CD4-positive, alpha-beta T cell treated with Interleukin-15 for 1 hour (primary cell): ENCODE measurements around the gene HPCAL1.

ENCODE experiments used
- DNase-seq: peaks from one replicate; pipeline ENCODE4 v3.0.0-alpha.2; 2020

The HPCAL1 gene

GRCh38 chr2:10269711-10270610 is 32.7 kb upstream of the HPCAL1 start:
- no peak for DNase-seq

DNA sequence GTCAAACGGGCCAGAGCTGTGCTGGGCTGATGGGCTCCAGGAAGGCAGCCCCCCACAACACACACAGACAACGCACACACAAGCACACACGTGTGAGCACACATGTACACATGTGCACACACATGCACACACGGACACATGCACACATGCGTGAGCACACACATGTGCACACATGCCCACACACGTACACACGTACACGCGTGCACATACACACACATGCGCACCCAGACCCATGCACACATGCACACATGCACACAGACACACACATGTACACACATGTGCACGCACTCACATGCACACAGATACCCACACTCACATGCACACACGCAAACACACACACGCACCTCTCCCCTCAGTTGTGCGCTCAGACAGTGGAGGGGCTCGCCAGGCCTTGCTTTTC is 31.2 kb upstream of the HPCAL1 start:
- no peak for DNase-seq

- DNase-seq: no peak
Observed at GRCh38 chr2:10271946-10272345, 30.8 kb upstream of the HPCAL1 start.

GRCh38 chr2:10272464-10272863 is 30.2 kb upstream of the HPCAL1 start:
- DNase-seq: no peak

- no peak for DNase-seq
Observed at GRCh38 chr2:10273215-10274175, 29.2 kb upstream of the HPCAL1 start.

DNA sequence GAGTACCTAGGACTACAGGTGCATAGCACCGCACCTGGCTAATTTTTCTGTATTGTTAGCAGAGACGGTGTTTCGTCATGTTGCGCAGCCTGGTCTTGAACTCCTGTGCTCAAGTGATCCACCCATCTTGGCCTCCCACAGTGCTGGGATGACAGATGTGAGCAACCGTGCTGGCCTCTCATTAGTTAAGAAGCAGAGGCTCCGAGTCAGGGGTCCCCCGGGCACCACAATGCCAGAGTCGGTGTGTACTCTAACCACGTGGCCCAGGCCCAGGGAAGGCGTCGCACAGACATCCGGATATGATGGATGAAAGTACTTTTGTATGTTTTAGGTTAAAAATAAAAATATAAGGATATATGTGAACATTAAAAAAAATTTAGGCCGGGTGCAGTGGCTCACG is 28.3 kb upstream of the HPCAL1 start:
- DNase-seq: no peak

- DNase-seq: no peak
Observed at GRCh38 chr2:10274983-10275802, 27.5 kb upstream of the HPCAL1 start.

- no peak for DNase-seq
Observed at GRCh38 chr2:10276481-10277292, 26.0 kb upstream of the HPCAL1 start.

DNA sequence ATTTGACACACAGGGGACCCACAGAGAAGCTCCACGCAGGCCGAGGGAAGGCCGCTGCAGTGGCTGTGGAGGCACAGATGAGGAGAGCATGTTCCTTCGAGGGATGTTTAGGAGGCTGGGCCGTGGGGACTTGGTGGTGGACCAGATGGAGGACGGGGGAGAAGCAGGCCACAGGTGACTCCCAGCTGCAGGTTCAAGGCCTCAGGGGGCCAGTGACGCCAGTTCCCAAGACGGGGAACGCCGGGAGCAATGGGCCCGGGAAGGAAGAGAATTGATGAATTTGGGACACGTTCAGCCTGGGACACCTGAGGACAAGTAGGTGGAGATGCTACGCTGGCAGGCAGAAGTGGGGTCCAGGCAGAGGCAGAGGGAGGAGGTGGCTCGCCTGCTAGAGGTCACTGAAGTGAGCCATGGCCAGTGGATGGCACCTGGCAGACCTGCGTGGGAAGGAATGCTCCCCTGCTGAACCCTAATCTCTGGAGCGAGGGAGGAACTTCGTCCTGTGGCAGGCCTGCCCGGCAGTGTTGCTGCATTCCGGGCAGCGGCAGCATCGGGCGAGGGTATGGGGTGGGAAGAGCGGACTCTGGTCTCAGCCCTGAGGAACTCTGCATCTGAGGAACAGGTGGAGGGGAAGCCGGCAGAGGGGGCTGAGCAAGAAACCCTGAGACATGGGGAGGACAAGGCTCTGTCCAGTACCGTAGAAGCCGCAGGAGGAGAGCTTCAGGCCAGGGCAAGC is 25.2 kb upstream of the HPCAL1 start:
- DNase-seq: no peak

- DNase-seq: peak; percentile 75
Observed at GRCh38 chr2:10278029-10278762, 24.5 kb upstream of the HPCAL1 start.

DNA sequence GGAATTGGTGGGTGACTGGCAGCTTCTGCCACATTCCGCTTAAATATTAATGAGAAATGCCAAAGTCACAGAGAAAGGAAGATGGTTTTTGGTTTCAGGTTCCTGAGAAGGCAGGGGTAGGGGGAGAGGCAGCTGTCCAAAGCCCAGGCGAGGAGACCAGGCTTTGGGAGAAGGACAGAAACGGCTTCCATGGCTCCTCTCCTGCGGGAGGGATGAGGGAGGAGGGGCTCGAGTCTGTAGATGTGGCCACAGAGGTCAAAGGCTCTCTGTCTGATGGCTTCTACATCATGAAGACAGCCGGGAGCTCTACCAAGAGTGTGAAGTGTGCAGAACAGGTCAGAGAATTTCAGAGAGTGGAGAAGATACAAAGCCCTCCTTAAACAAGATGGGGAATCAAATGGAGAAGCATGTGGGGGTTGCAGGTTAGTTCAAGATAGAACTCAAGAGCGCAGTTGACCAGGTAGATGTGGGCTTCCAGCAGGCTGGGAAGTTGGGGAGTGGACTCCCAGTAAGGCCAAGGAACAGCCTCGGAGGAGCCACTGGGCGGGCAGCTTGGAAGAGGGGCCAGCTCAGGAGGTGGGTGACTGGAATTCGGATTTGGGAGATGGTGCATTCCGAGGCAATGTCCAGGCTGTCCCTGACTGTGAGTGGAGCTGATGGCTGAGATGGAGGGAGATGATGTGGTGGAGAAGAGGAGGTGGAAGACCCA is 23.8 kb upstream of the HPCAL1 start:
- DNase-seq: no peak

- DNase-seq: no peak
Observed at GRCh38 chr2:10279472-10279870, 23.2 kb upstream of the HPCAL1 start.

- no peak for DNase-seq
Observed at GRCh38 chr2:10279946-10280463, 22.7 kb upstream of the HPCAL1 start.

- DNase-seq: no peak
Observed at GRCh38 chr2:10281891-10282290, 20.8 kb upstream of the HPCAL1 start.

- no peak for DNase-seq
Observed at GRCh38 chr2:10282611-10283105, 20.0 kb upstream of the HPCAL1 start.

- peak; percentile 73 for DNase-seq
Observed at GRCh38 chr2:10283106-10284062, 19.3 kb upstream of the HPCAL1 start.

- DNase-seq: no peak
Observed at GRCh38 chr2:10284108-10284870, 18.4 kb upstream of the HPCAL1 start.
